Measurements from ENCODE around the gene TMEM25.
"Not testable (repeated sequence)": the region's sequence is repeated elsewhere in the genome, so short reads cannot be mapped to it uniquely, and the experiment has no call there.

TMEM25 gene

DNA sequence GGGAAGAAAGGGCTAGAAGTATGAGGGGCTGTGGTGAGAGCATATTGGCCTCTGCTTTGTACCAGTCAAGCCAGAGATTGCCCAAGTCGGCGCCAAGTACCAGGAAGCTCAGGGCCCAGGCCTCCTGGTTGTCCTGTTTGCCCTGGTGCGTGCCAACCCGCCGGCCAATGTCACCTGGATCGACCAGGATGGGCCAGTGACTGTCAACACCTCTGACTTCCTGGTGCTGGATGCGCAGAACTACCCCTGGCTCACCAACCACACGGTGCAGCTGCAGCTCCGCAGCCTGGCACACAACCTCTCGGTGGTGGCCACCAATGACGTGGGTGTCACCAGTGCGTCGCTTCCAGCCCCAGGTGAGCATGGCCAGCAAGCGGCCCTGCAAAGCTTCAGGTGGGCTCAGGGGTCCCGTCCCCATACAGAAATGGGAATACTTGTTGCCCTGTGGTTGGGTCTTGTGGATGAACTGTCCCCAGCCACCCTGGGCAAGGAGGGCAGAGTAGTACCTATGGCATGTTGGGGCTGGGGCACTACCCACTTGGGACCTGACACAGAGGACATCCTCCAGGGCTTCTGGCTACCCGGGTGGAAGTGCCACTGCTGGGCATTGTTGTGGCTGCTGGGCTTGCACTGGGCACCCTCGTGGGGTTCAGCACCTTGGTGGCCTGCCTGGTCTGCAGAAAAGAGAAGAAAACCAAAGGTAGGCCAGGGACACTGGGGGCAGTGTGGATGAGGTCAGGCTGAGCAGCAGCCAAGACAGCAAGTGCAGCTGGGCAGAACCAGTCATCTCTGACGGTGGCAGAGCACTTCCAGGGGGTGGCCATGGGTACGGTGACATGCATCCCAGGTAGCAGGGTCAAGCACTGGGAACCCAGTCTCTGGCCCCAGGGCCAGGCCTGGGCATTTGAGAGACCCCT lies 2.1 kb downstream of the TMEM25 start:
- DNase-seq, result no peak

DNA sequence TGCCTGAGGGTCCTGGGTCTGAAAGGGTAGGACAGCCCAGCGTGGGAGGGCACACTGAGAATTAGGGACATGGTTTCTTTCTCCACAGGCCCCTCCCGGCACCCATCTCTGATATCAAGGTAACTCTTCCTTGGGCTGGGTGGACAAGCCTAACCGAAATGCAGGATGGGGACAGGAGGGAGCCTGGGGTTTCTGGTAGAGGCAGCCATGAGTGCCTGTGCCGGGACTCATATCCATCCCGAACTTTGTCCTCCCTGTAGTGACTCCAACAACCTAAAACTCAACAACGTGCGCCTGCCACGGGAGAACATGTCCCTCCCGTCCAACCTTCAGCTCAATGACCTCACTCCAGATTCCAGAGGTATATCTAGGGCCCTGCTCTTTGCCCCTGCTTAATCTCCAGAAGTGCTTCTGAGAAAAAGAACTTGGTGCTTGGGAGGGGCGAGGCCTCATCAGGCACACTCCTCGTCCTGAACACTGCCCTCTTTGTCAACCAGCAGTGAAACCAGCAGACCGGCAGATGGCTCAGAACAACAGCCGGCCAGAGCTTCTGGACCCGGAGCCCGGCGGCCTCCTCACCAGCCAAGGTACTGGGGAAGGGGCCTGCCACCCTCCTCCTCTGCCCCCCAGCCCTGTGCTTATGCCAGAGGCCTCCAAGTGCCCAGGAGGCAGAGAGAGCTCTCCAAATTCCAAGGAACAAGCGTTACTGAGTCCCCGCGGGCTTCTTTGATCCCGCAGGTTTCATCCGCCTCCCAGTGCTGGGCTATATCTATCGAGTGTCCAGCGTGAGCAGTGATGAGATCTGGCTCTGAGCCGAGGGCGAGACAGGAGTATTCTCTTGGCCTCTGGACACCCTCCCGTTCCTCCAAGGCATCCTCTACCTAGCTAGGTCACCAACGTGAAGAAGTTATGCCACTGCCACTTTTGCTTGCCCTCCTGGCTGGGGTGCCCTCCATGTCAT lies 3.1 kb downstream of the TMEM25 start:
- no peak for DNase-seq

DNA sequence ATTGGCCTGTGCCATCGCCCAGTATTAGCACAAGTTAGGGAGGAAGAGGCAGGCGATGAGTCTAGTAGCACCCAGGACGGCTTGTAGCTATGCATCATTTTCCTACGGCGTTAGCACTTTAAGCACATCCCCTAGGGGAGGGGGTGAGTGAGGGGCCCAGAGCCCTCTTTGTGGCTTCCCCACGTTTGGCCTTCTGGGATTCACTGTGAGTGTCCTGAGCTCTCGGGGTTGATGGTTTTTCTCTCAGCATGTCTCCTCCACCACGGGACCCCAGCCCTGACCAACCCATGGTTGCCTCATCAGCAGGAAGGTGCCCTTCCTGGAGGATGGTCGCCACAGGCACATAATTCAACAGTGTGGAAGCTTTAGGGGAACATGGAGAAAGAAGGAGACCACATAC lies 4.3 kb downstream of the TMEM25 start:
- no peak for DNase-seq

DNA sequence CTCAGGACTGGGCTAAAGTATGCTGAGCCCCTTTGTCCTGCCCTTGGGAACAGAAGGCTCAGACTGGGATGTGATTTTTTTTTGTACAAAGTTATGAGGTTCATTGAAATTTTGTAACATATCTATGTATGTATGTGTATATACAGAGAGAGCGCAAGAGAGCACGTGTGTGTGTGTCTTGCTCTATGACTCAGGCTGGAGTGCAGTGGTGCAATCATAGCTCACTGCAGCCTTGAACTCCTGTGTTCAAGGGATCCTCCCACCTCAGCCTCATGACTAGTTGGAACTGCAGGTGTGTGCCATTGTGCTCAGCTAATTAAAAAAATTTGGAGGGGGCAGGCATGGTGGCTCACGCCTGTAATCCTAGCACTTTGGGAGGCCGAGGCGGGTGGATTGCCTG lies 5.7 kb downstream of the TMEM25 start:
- no peak for DNase-seq

DNA sequence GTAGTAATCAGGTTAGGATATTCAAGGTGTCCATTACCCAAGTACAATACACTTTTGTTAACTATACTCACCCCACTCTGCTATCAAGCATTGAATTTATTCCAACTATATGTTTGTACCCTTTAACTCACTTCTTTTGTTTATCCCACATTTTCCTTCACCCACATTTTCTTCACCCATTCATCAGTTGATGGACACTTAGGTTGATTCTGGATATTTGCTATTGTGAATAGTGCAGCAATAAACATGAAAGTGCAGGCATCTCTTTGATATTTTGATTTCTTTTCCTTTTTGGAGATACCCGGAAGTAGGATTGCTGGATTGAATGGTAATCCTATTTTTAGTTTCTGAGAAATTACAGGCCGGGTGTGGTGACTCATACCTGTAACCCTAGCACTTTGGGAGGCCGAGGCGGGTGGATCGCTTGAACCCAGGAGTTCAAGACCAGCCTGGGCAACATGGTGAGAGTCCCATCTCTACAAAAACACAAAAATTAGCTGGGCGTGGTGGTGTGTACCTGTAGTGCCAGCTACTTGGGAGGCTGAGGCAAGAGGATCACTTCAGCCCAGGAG lies 6.5 kb downstream of the TMEM25 start:
- no peak for DNase-seq

DNA sequence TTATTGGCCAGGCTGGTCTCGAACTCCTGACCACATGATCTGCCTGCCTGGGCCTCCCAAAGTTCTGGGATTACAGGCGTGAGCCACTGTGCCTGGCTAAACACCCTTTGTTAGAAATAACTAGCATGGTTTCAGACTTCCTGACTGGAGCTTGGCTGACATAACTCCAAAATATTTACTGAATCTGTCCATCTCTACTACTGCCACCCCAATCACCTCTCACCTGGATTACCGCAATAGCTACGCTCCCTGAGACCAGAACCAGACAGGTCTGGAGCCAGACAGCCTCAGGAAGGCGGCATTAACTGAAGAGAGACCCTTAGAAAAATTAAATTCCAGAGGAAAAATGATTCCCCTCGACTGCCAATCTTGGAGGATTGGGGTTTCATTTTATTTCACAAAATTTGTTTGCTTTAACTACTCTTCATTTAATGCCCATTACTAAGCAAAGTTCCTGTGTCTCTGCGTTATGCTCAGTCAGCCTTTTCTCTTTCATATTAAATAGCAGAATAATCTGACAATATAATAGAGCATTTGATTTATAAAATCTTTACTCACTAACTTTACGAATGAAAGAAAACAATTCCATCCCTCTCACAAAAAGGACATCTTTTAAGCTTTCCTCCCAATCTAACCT lies 13.1 kb downstream of the TMEM25 start:
- DNase-seq, result no peak

DNA sequence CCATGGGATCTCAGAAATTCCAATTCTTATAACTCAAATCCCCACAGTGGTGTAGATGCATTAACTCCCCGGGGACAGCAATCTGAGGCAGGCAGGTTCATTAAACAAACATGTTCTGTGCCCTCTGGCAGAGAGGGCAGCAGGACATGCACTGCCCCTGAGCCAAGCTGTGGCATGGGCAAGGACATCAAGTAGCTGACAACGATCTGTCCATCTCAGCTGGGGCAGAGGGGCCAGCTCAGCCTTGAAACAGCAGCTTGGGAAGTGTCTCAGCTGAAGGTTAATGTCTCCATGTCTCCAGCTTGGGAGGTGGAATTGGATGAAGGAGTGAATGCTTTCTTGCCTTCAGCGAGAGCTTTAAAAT lies 13.6 kb downstream of the TMEM25 start:
- DNase-seq, result no peak

DNA sequence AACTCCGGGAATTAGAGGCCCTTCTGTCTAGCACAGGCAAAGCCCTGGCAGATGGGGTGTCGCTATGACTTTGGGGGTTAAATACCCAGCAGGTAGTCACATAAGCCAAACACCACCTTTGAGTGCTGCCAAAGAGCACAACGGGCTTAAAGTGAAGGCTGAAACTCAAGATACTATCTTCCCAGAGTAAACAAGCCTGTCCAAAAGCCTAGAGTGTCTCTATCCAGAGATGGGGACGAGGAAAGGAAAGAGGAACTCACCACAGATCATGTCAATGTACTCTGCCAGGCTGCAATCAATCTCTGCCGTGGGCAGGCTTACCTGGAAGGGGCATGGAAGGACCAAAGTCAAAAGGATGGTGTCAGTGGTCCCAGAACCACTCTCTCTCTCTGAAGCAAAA lies 14.5 kb downstream of the TMEM25 start:
- DNase-seq, result no peak

DNA sequence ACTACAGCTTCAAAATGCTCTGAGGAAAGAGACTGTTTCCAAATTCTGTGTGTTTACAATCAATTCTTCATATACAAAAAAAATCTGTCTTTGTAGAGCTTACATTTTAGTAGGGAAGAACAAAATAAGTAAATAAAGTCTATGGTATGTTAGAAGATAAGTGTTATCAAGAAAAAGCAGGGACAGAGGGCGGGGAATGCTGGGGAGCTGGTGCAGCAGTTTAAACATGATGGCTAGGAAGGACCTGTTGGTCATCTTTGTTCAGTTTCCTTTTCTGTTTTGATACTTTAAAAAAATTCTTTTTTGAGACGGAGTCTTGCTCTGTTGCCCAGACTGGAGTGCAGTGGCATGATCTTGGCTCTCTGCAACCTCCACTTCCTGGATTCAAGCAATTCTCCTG lies 16.1 kb downstream of the TMEM25 start:
- DNase-seq, result no peak

DNA sequence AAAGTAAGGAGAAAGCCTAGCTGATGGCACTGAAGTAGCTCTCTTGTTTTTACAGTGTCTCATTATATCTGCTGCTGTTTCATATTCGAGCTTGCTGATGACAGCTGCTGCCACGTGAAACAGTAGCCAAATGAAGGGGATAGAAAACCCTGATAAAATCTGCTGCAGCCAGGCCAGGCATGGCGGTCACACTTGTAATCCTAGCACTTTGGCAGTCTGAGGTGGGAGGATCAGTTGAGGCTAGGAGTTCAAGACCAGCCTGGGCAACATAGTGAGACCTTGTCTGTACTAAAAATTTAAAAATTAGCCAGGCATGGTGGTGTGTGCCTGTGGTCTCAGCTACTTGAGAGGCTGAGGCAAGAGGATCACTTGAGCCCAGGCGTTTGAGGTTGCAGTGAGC lies 21.3 kb downstream of the TMEM25 start:
- no peak for DNase-seq

DNA sequence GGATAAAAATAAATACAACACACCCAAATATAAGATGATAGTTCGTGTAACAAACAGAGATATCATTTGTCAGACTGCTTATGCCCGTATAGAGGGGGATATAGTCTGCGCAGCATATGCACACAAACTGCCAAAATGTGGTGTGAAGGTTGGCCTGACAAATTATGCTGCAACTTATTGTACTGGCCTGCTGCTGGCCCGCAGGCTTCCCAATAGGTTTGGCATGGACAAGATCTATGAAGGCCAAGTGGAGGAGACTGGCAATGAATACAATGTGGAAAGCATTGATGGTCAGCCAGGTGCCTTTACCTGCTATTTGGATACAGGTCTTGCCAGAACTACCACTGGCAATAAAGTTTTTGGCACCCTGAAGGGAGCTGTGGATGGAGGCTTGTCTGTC lies 29.8 kb downstream of the TMEM25 start:
- no peak for DNase-seq

DNA sequence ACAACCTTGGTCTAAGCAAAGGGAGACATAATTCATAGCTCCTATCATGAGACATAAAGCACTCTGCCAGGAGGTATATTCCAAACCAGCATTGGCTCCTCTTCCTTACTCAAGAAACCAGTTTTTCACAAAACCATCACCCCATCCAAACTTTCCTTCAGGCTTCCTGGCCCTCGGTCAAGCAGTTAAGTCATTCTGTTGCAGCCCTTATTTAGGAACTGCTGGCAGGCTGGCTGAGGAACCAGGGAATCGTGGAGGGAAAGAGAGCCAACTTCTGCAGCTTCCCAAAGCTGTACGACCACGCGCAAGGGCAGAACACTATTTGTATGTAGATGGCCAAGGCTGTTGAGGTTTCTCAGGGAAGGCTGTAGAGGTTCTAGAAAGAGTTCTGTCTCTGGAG lies 34.1 kb downstream of the TMEM25 start:
- DNase-seq, result no peak

DNA sequence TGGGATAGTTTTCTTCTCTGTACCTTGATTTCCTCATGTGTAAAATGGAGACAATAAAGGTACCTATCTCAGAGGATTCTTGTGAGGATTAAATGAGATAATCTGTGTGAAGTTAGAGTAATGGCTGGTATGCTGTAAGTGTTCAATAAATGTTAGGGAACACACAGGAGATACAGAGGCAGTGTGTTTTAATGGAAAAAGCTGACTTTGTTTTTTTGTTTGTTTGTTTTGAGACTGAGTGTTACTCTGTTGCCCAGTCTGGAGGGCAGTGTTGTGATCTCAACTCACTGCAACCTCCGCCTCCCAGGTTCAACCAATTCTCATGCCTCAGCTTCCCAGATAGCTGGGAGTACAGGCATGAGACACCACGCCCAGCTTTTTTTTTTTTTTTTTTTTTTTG lies 38.7 kb downstream of the TMEM25 start:
- DNase-seq, result no peak

DNA sequence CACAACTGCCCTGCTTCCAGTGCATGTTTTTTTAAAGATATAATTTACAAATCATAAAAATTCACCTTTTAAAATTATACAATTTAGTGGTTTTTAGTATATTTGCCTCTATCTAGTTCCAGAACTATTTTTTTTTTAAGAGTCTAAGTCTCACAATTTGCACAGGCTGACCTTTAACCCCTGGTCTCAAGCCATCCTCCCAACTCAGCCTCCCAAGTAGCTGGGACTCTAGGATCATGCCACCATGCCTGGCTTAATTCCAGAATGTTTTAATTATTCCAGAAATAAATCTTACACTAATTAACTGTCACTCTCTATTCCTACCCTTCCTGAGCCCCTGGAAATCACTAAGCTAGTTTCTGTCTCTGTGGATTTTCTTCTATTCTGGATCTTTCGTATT lies 39.8 kb downstream of the TMEM25 start:
- DNase-seq, result no peak

DNA sequence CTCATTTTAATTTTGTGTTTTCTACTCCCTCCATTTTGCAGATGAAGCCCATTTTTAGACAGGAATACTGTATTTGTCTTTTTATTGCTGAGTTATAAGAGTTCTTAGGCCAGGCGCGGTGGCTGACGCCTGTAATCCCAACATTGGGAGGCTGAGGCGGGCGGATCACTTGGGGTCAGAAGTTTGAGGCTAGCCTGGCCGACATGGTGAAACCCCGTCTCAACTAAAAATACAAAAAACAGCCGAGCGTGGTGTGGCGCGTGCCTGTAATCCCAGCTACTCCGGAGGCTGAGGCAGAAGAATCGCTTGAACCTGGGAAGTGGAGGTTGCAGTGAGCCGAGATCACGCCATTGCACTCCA lies 40.7 kb downstream of the TMEM25 start:
- not testable (repeated sequence) for DNase-seq

DNA sequence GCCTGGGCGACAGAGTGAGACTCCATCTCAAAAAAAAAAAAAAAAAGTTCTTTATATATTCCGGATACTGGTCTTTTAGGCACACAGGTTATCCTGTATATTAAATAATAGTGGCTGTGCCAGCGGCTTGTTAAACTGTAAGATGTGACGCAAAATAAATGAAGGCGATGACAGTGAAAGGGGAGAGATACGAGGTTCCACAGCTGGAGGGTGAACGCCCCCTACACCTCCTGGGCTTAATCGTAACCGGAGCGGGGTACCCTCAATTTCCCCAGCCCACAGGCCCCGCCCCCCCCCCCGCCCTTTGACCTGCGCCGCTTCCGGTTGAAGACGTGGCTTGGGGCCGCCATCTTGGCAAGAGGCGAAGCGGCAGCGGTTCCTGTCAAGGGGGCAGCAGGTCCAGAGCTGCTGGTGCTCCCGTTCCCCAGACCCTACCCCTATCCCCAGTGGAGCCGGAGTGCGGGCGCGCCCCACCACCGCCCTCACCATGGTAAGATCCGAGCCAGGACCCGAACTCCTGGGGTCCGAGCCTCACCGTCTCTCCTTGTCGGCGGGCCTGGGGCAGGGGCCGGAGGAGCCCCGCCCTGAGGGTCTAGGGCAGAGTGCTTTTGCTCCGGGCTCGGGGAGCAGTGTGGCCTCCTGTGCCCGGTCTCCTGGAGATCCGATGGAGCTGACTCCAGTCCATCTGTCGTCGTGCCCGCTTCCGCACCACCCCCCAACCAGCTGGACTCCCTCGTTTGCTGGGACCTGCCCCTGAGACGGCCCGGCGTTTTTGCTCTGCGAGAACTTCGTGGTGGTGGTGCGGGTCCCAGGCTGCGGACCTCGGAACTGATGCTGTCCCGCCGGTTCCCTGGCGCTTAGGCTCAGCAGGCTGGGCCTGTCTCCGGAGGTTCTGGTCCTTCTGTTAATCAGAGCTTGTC lies 41.3 kb downstream of the TMEM25 start, which contains the start of gene ARCN1:
Gene ARCN1 (plus strand): TSS at position 349 of the 920 bp plus-strand sequence. CDS start 139 bp downstream, at position 488.
- peak; percentile 73 for DNase-seq

DNA sequence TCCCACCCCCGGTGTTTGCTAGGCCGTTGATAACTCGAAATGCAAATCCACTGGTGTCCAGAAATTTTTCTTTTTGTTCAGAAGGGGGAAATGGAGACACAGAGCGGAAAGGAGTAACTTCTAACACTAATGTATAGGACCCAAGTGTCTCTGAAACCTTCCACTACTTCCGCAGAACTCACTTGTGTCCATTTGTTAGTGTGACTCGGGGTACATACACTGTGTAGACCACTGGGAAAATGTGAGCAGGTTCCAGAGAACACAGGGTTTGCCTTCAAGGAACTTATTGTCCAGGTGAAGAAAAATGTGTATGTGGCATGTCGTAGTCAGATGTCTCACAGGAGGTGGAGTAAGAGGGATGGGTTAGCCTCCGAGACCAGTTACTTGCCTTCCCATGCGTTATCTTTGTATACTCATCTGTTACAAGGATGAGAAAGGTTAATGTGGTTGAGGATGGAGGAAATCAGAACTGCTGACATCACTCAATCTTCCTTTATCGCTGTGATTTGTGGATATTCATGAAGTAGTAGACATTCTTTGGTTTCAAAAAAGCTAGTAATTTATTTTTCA lies 42.1 kb downstream of the TMEM25 start:
- DNase-seq, result no peak

DNA sequence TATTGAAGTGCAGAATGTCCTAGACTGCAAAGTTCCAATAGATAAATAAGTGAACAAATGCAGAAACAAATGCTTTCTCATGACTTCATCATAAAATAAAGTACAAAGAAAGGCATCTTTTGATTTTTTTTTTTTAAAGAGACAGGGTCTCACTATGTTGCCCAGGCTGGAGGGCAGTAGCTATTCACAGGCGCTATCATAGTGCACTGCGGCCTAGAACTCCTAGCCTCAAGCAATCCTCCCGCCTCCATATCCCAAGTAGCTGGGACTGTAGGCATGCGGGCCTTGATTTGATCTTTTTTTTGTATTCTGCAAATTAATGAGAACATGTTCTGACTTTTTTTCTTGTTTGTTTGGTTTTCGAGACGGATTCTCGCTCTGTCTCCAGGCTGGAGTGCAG lies 43.6 kb downstream of the TMEM25 start:
- DNase-seq, result no peak

DNA sequence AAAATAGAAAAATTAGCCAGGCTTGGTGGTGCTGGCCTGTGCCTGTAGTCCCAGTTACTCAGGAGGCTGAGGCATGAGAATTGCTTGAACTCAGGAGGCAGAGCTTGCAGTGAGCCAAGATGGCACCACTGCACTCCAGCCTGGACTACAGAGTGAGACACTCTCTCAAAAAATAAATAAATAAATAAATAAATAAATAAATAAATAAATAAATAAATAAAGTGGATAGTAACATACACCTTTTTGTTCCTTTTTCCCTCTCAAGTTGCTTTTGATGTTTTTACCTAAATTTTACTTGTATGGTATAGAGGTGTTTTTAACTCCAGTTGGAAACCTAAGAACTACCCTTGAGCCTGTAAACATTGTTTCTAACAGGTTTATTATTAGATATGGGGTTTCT lies 47.0 kb downstream of the TMEM25 start:
- DNase-seq, result not testable (repeated sequence)

DNA sequence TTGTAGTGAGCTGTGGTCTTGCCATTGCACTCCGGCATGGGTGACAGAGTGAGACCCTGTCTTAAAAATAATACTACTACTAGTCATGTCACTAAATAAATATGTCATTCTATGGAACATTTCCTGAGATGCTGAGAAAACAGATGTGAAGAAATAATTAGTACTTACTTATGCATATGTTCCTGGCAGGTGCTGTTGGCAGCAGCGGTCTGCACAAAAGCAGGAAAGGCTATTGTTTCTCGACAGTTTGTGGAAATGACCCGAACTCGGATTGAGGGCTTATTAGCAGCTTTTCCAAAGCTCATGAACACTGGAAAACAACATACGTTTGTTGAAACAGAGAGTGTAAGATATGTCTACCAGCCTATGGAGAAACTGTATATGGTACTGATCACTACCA lies 50.1 kb downstream of the TMEM25 start:
- no peak for DNase-seq

Measured in activated gamma-delta T cell treated with Interleukin-2 at 50 U/mL for 16 hours (primary cell).